ENCODE measurements around the gene CACNA1C.
"Not testable (repeated sequence)": the region's sequence is repeated elsewhere in the genome, so short reads cannot be mapped to it uniquely, and the experiment has no call there.

Gene CACNA1C

GRCh38 chr12:2710701-2711100 lies 657.9 kb downstream of the CACNA1C start:
- H3K9ac ChIP-seq (ENCODE audit: low read depth in 1 of 2, low read length in 2 of 2) = no peak overlapping the region
- no peak overlapping the region for H3K27ac ChIP-seq (ENCODE audit: low read depth in 2 of 2, low read length in 2 of 2)
- no peak overlapping the region for H3K4me3 ChIP-seq (ENCODE audit: low read length in 2 of 2)
- peaks cover 0 to 2% of the 10 kb centered on the region in 2 donors for H3K27me3 ChIP-seq (ENCODE audit: control insufficient read depth in 2 of 2, insufficient read depth in 2 of 2, low read length in 2 of 2)
- H3K9me3 ChIP-seq (ENCODE audit: control insufficient read depth in 2 of 2, low read length in 2 of 2) = peaks cover 0 to 7% of the 10 kb centered on the region in 2 donors
- H3K36me3 ChIP-seq (ENCODE audit: control insufficient read depth in 2 of 2, insufficient read depth in 2 of 2, low read length in 2 of 2) = no peaks in the 10 kb centered on the region
- H3K4me1 ChIP-seq (ENCODE audit: control insufficient read depth in 2 of 2, insufficient read depth in 2 of 2, low read length in 2 of 2) = no peaks in the 10 kb centered on the region

GRCh38 chr12:2719392-2719791 lies 666.6 kb downstream of the CACNA1C start:
- H3K36me3 ChIP-seq (ENCODE audit: control insufficient read depth in 2 of 2, insufficient read depth in 2 of 2, low read length in 2 of 2) = no peaks in the 10 kb centered on the region
- no peak overlapping the region for H3K27ac ChIP-seq (ENCODE audit: low read depth in 2 of 2, low read length in 2 of 2)
- H3K9me3 ChIP-seq (ENCODE audit: control insufficient read depth in 2 of 2, low read length in 2 of 2) = no peaks in the 10 kb centered on the region
- peaks cover 0 to 2% of the 10 kb centered on the region in 2 donors for H3K27me3 ChIP-seq (ENCODE audit: control insufficient read depth in 2 of 2, insufficient read depth in 2 of 2, low read length in 2 of 2)
- H3K9ac ChIP-seq (ENCODE audit: low read depth in 1 of 2, low read length in 2 of 2) = no peak overlapping the region
- H3K4me3 ChIP-seq (ENCODE audit: low read length in 2 of 2) = no peak overlapping the region
- no peaks in the 10 kb centered on the region for H3K4me1 ChIP-seq (ENCODE audit: control insufficient read depth in 2 of 2, insufficient read depth in 2 of 2, low read length in 2 of 2)

GRCh38 chr12:2722806-2723205 lies 670.0 kb downstream of the CACNA1C start:
- no peaks in the 10 kb centered on the region for H3K9me3 ChIP-seq (ENCODE audit: control insufficient read depth in 2 of 2, low read length in 2 of 2)
- no peaks in the 10 kb centered on the region for H3K27me3 ChIP-seq (ENCODE audit: control insufficient read depth in 2 of 2, insufficient read depth in 2 of 2, low read length in 2 of 2)
- no peaks in the 10 kb centered on the region for H3K4me1 ChIP-seq (ENCODE audit: control insufficient read depth in 2 of 2, insufficient read depth in 2 of 2, low read length in 2 of 2)
- no peak overlapping the region for H3K4me3 ChIP-seq (ENCODE audit: low read length in 2 of 2)
- no peak overlapping the region for H3K27ac ChIP-seq (ENCODE audit: low read depth in 2 of 2, low read length in 2 of 2)
- no peaks in the 10 kb centered on the region for H3K36me3 ChIP-seq (ENCODE audit: control insufficient read depth in 2 of 2, insufficient read depth in 2 of 2, low read length in 2 of 2)
- H3K9ac ChIP-seq (ENCODE audit: low read depth in 1 of 2, low read length in 2 of 2) = no peak overlapping the region

- no peaks in the 10 kb centered on the region for H3K36me3 ChIP-seq (ENCODE audit: control insufficient read depth in 2 of 2, insufficient read depth in 2 of 2, low read length in 2 of 2)
- no peak overlapping the region for H3K27ac ChIP-seq (ENCODE audit: low read depth in 2 of 2, low read length in 2 of 2)
Observed at GRCh38 chr12:2732290-2732689, 679.5 kb downstream of the CACNA1C start.

GRCh38 chr12:2733493-2734355 lies 680.9 kb downstream of the CACNA1C start:
- Histone ChIP-seq H3K27ac (ENCODE audit: low read depth in 2 of 2, low read length in 2 of 2) (no peak overlapping the region), H3K9me3 (ENCODE audit: control insufficient read depth in 2 of 2, low read length in 2 of 2) (no peaks in the 10 kb centered on the region), H3K9ac (ENCODE audit: low read depth in 1 of 2, low read length in 2 of 2) (no peak overlapping the region), H3K27me3 (ENCODE audit: control insufficient read depth in 2 of 2, insufficient read depth in 2 of 2, low read length in 2 of 2) (no peaks in the 10 kb centered on the region), H3K4me1 (ENCODE audit: control insufficient read depth in 2 of 2, insufficient read depth in 2 of 2, low read length in 2 of 2) (no peaks in the 10 kb centered on the region), H3K4me3 (ENCODE audit: low read length in 2 of 2) (no peak overlapping the region), H3K36me3 (ENCODE audit: control insufficient read depth in 2 of 2, insufficient read depth in 2 of 2, low read length in 2 of 2) (no peaks in the 10 kb centered on the region)

More at GRCh38 chr12:2732290-2732689, 679.5 kb downstream of the CACNA1C start:
- no peak overlapping the region for H3K4me3 ChIP-seq (ENCODE audit: low read length in 2 of 2)
- H3K27me3 ChIP-seq (ENCODE audit: control insufficient read depth in 2 of 2, insufficient read depth in 2 of 2, low read length in 2 of 2) = no peaks in the 10 kb centered on the region
- H3K4me1 ChIP-seq (ENCODE audit: control insufficient read depth in 2 of 2, insufficient read depth in 2 of 2, low read length in 2 of 2) = no peaks in the 10 kb centered on the region
- no peak overlapping the region for H3K9ac ChIP-seq (ENCODE audit: low read depth in 1 of 2, low read length in 2 of 2)
- H3K9me3 ChIP-seq (ENCODE audit: control insufficient read depth in 2 of 2, low read length in 2 of 2) = no peaks in the 10 kb centered on the region

- no peak overlapping the region for H3K27ac ChIP-seq (ENCODE audit: low read depth in 2 of 2, low read length in 2 of 2)
- H3K4me3 ChIP-seq (ENCODE audit: low read length in 2 of 2) = no peak overlapping the region
- no peak overlapping the region for H3K9ac ChIP-seq (ENCODE audit: low read depth in 1 of 2, low read length in 2 of 2)
- peaks cover 3 to 6% of the 10 kb centered on the region in 2 donors for H3K4me1 ChIP-seq (ENCODE audit: control insufficient read depth in 2 of 2, insufficient read depth in 2 of 2, low read length in 2 of 2)
- H3K9me3 ChIP-seq (ENCODE audit: control insufficient read depth in 2 of 2, low read length in 2 of 2) = no peaks in the 10 kb centered on the region
- no peaks in the 10 kb centered on the region for H3K27me3 ChIP-seq (ENCODE audit: control insufficient read depth in 2 of 2, insufficient read depth in 2 of 2, low read length in 2 of 2)
- H3K36me3 ChIP-seq (ENCODE audit: control insufficient read depth in 2 of 2, insufficient read depth in 2 of 2, low read length in 2 of 2) = no peaks in the 10 kb centered on the region
Observed at GRCh38 chr12:2735432-2735831, 682.6 kb downstream of the CACNA1C start.

GRCh38 chr12:2737656-2738241 lies 685.0 kb downstream of the CACNA1C start:
- H3K9ac ChIP-seq (ENCODE audit: low read depth in 1 of 2, low read length in 2 of 2) = no peak overlapping the region
- H3K27me3 ChIP-seq (ENCODE audit: control insufficient read depth in 2 of 2, insufficient read depth in 2 of 2, low read length in 2 of 2) = no peaks in the 10 kb centered on the region
- H3K4me3 ChIP-seq (ENCODE audit: low read length in 2 of 2) = no peak overlapping the region
- no peaks in the 10 kb centered on the region for H3K9me3 ChIP-seq (ENCODE audit: control insufficient read depth in 2 of 2, low read length in 2 of 2)
- H3K4me1 ChIP-seq (ENCODE audit: control insufficient read depth in 2 of 2, insufficient read depth in 2 of 2, low read length in 2 of 2) = peaks cover 3 to 6% of the 10 kb centered on the region in 2 donors
- no peak overlapping the region for H3K27ac ChIP-seq (ENCODE audit: low read depth in 2 of 2, low read length in 2 of 2)
- H3K36me3 ChIP-seq (ENCODE audit: control insufficient read depth in 2 of 2, insufficient read depth in 2 of 2, low read length in 2 of 2) = no peaks in the 10 kb centered on the region

GRCh38 chr12:2739069-2739468 lies 686.3 kb downstream of the CACNA1C start:
- Histone ChIP-seq H3K36me3 (ENCODE audit: control insufficient read depth in 2 of 2, insufficient read depth in 2 of 2, low read length in 2 of 2) (no peaks in the 10 kb centered on the region), H3K27ac (ENCODE audit: low read depth in 2 of 2, low read length in 2 of 2) (no peak overlapping the region), H3K9ac (ENCODE audit: low read depth in 1 of 2, low read length in 2 of 2) (no peak overlapping the region)

GRCh38 chr12:2739832-2740641 lies 687.2 kb downstream of the CACNA1C start:
- Histone ChIP-seq H3K36me3 (ENCODE audit: control insufficient read depth in 2 of 2, insufficient read depth in 2 of 2, low read length in 2 of 2) (no peaks in the 10 kb centered on the region), H3K4me3 (ENCODE audit: low read length in 2 of 2) (no peak overlapping the region), H3K9me3 (ENCODE audit: control insufficient read depth in 2 of 2, low read length in 2 of 2) (no peaks in the 10 kb centered on the region), H3K27me3 (ENCODE audit: control insufficient read depth in 2 of 2, insufficient read depth in 2 of 2, low read length in 2 of 2) (no peaks in the 10 kb centered on the region), H3K27ac (ENCODE audit: low read depth in 2 of 2, low read length in 2 of 2) (no peak overlapping the region), H3K9ac (ENCODE audit: low read depth in 1 of 2, low read length in 2 of 2) (no peak overlapping the region), H3K4me1 (ENCODE audit: control insufficient read depth in 2 of 2, insufficient read depth in 2 of 2, low read length in 2 of 2) (peaks cover 3 to 6% of the 10 kb centered on the region in 2 donors)

More at GRCh38 chr12:2739069-2739468, 686.3 kb downstream of the CACNA1C start:
- H3K4me3 ChIP-seq (ENCODE audit: low read length in 2 of 2) = no peak overlapping the region
- no peaks in the 10 kb centered on the region for H3K27me3 ChIP-seq (ENCODE audit: control insufficient read depth in 2 of 2, insufficient read depth in 2 of 2, low read length in 2 of 2)
- no peaks in the 10 kb centered on the region for H3K9me3 ChIP-seq (ENCODE audit: control insufficient read depth in 2 of 2, low read length in 2 of 2)
- peaks cover 3 to 6% of the 10 kb centered on the region in 2 donors for H3K4me1 ChIP-seq (ENCODE audit: control insufficient read depth in 2 of 2, insufficient read depth in 2 of 2, low read length in 2 of 2)

- not testable (repeated sequence) for H3K4me1 ChIP-seq (ENCODE audit: control insufficient read depth in 2 of 2, insufficient read depth in 2 of 2, low read length in 2 of 2); H3K27ac ChIP-seq (ENCODE audit: low read depth in 2 of 2, low read length in 2 of 2); H3K9ac ChIP-seq (ENCODE audit: low read depth in 1 of 2, low read length in 2 of 2); H3K36me3 ChIP-seq (ENCODE audit: control insufficient read depth in 2 of 2, insufficient read depth in 2 of 2, low read length in 2 of 2); H3K9me3 ChIP-seq (ENCODE audit: control insufficient read depth in 2 of 2, low read length in 2 of 2); H3K4me3 ChIP-seq (ENCODE audit: low read length in 2 of 2); H3K27me3 ChIP-seq (ENCODE audit: control insufficient read depth in 2 of 2, insufficient read depth in 2 of 2, low read length in 2 of 2)
Observed at GRCh38 chr12:2742037-2742436, 689.2 kb downstream of the CACNA1C start.
